SK-N-SH (cell line): ENCODE measurements around the gene UBN1. TPM values are rescaled to one million over a fixed set of nuclear protein-coding genes. Genes with fewer than 3 reads are reported as not detected.
"Not testable (repeated sequence)": the region's sequence is repeated elsewhere in the genome, so short reads cannot be mapped to it uniquely, and the experiment has no call there.

Experiments used
- CTCF ChIA-PET: fragments of 300-600, 350-600 bp; formaldehyde crosslinking; extraction: SDS; loops from one replicate; lab custom pipeline; 2021; lab: Yijun Ruan, JAX
- POLR2A ChIA-PET: fragments of 350-600 bp; sonication (Branson Sonifier 250); formaldehyde crosslinking; extraction: SDS; loops from one replicate; lab custom pipeline; 2020; ENCODE audit warnings: antibody characterized with exemption, inconsistent platforms; lab: Yijun Ruan, JAX
- DNase-seq: peaks from one replicate; pipeline ENCODE4 v3.0.0; 2012
- H2AFZ ChIP-seq: fragments of 200-600 bp; sonication (generic); 2 replicates; pipeline ENCODE4 v1.8.1; 2016; ENCODE audit warnings: antibody characterized with exemption, mild to moderate bottlenecking, low read depth
- H3F3A ChIP-seq: fragments of 200-600 bp; sonication (generic); replicated peaks from 2 replicates; pipeline ENCODE3; 2016; ENCODE audit warnings: antibody characterized with exemption, mild to moderate bottlenecking; ENCODE audit not compliant: insufficient read depth
- H3K27ac ChIP-seq, 2 experiments: fragments of 200-500 bp in 1 of 2; fragments of 200-600 bp in 1 of 2; sonication (Bioruptor generic) in 1 of 2; sonication (generic), shearing (Covaris generic) in 1 of 2; 2 replicates each; pipeline versions ENCODE4 v1.5.1 to v1.6.1; 2014 to 2016; ENCODE audit warnings: low read depth in 2 of 2, inconsistent platforms in 1 of 2, low read length in 1 of 2, mild to moderate bottlenecking in 1 of 2, mixed read lengths in 1 of 2
- H3K27me3 ChIP-seq: fragments of 200-600 bp; sonication (generic), shearing (Covaris generic); 2 replicates; pipeline ENCODE4 v1.6.1; 2016; ENCODE audit warnings: mixed run types; ENCODE audit not compliant: insufficient read depth
- H3K36me3 ChIP-seq, 2 experiments: fragments of 200-500 bp in 1 of 2; fragments of 200-600 bp in 1 of 2; sonication (Bioruptor generic) in 1 of 2; sonication (generic) in 1 of 2; replicated peaks in 1 of 2; 2 replicates each; pipeline versions ENCODE3 to v1.5.1; 2014 to 2016; ENCODE audit warnings: low read length in 1 of 2, mild to moderate bottlenecking in 1 of 2; ENCODE audit not compliant: insufficient read depth in 2 of 2, control insufficient read depth in 1 of 2
- H3K4me1 ChIP-seq, 2 experiments: fragments of 200-500 bp in 1 of 2; fragments of 200-600 bp in 1 of 2; sonication (Bioruptor generic) in 1 of 2; sonication (generic), shearing (Covaris generic) in 1 of 2; 2 replicates each; pipeline versions ENCODE4 v1.5.1 to v1.6.1; 2014 to 2016; ENCODE audit warnings: low read depth in 1 of 2, low read length in 1 of 2, mixed run types in 1 of 2; ENCODE audit not compliant: insufficient read depth in 2 of 2, control insufficient read depth in 1 of 2
- H3K4me2 ChIP-seq: fragments of 200-600 bp; sonication (generic), shearing (Covaris generic); 2 replicates; pipeline ENCODE4 v1.6.1; 2017; ENCODE audit warnings: mixed run types
- H3K4me3 ChIP-seq, 2 experiments: fragments of 200-500 bp in 1 of 2; fragments of 200-600 bp in 1 of 2; sonication (Bioruptor generic) in 1 of 2; sonication (generic), shearing (Covaris generic) in 1 of 2; 2 replicates each; pipeline versions ENCODE4 v1.5.1 to v1.8.1; 2014 to 2016; ENCODE audit warnings: low read depth in 2 of 2, inconsistent platforms in 1 of 2, low read length in 1 of 2, mild to moderate bottlenecking in 1 of 2, mixed read lengths in 1 of 2, moderate library complexity in 1 of 2
- H3K79me2 ChIP-seq: fragments of 200-600 bp; sonication (generic); 2 replicates; pipeline ENCODE4 v1.8.1; 2017; ENCODE audit warnings: mild to moderate bottlenecking; ENCODE audit not compliant: insufficient read depth
- H3K9ac ChIP-seq: fragments of 200-600 bp; sonication (generic); 2 replicates; pipeline ENCODE4 v1.6.1; 2017; ENCODE audit warnings: mixed run types
- H3K9me2 ChIP-seq: fragments of 200-600 bp; sonication (generic); 2 replicates; pipeline ENCODE4 v1.6.1; 2017; ENCODE audit warnings: mixed run types
- H3K9me3 ChIP-seq: fragments of 200-600 bp; sonication (generic); 2 replicates; pipeline ENCODE4 v1.6.1; 2017; ENCODE audit warnings: mixed run types, mild to moderate bottlenecking, moderate library complexity
- H4K20me1 ChIP-seq: fragments of 200-600 bp; sonication (generic); 2 replicates; pipeline ENCODE4 v1.6.1; 2017; ENCODE audit warnings: mild to moderate bottlenecking, mixed run types; ENCODE audit not compliant: insufficient read depth
- CHD2 ChIP-seq: fragments of 150-350 bp; IDR thresholded peaks from 2 replicates; pipeline ENCODE4 v1.6.1; 2018; ENCODE audit warnings: low read length; ENCODE audit not compliant: partially characterized antibody
- CTCF ChIP-seq: fragments of 200-600 bp; sonication (generic); IDR thresholded peaks from 2 replicates; pipeline ENCODE4 v1.6.1; 2017; ENCODE audit warnings: antibody characterized with exemption, mild to moderate bottlenecking, moderate library complexity
- ELF1 ChIP-seq: IDR thresholded peaks from 2 replicates; pipeline ENCODE4 v1.4.0; 2012
- FOSL2 ChIP-seq: IDR thresholded peaks from 2 replicates; pipeline ENCODE4 v1.4.0; 2012; ENCODE audit warnings: low read depth, mild to moderate bottlenecking, moderate library complexity, borderline replicate concordance
- FOXM1 ChIP-seq: IDR thresholded peaks from 2 replicates; pipeline ENCODE4 v1.4.0; 2012; ENCODE audit warnings: low read depth, mild to moderate bottlenecking
- GATA2 ChIP-seq: sonication (generic); formaldehyde crosslinking; IDR thresholded peaks from 2 replicates; pipeline ENCODE4 v1.5.0; 2020; ENCODE audit warnings: mild to moderate bottlenecking, missing genetic modification reagents
- POLR2AphosphoS5 ChIP-seq: IDR thresholded peaks from 2 replicates; pipeline ENCODE4 v1.6.1; 2012; ENCODE audit warnings: low read depth, low read length
- RFX5 ChIP-seq: IDR thresholded peaks from 2 replicates; pipeline ENCODE4 v1.6.1; 2012; ENCODE audit warnings: mild to moderate bottlenecking, improper control_type of control experiment, low read length
- RXRA ChIP-seq: IDR thresholded peaks from 2 replicates; pipeline ENCODE4 v1.4.0; 2012; ENCODE audit warnings: low read depth, mild to moderate bottlenecking, borderline replicate concordance
- TAF1 ChIP-seq: IDR thresholded peaks from 2 replicates; pipeline ENCODE4 v1.6.1; 2012; ENCODE audit warnings: low read depth, mild to moderate bottlenecking, low read length, moderate library complexity, borderline replicate concordance
- YY1 ChIP-seq: IDR thresholded peaks from 2 replicates; pipeline ENCODE4 v1.4.0; 2012; ENCODE audit warnings: low read depth, mild to moderate bottlenecking
- WGBS: methylation state at CpG from one replicate; pipeline ENCODE4 v1.1.6; 2017; ENCODE audit warnings: low lambda C conversion rate; 5-methylcytosine and 5-hydroxymethylcytosine counted together
- polyA plus RNA-seq, 3 experiments: library from polyadenylated mRNA; depleted of rRNA; stranded (reverse); fragments of >200 nt; gene quantifications; 2 replicates each; pipeline ENCODE4 v1.2.3, GENCODE V29; 2012
- TF ChIP-seq, protein P1 (sequence below): IDR thresholded peaks from 2 replicates; pipeline ENCODE4 v1.4.0; 2012; ENCODE audit warnings: low read depth

Gene UBN1
- polyA plus RNA-seq, 1 of the 3 experiments (the other 2 are of a cell fraction) = 10.9 TPM

- TF ChIP-seq CTCF (no peak), RFX5 (no peak)
- ChIA-PET CTCF (no interaction called here), POLR2A (no interaction called here)
- H3K9me2 ChIP-seq = no peaks in the 10 kb centered on the region
- no peak overlapping the region for H3K4me2 ChIP-seq
- H3K27ac ChIP-seq = no peak overlapping the region
- H4K20me1 ChIP-seq = no peaks in the 10 kb centered on the region
- no peaks in the 10 kb centered on the region for H3K79me2 ChIP-seq
- H3K9ac ChIP-seq = no peak overlapping the region
- H2AFZ ChIP-seq = no peak overlapping the region
- 81% methylated on average over 6 of the region's 6 CpGs for WGBS
- peaks cover 0 to 9% of the 10 kb centered on the region in 2 experiments; a peak in 1 of 4 replicates for H3K4me1 ChIP-seq
- no peaks in the 10 kb centered on the region for H3K27me3 ChIP-seq
- no peaks in the 10 kb centered on the region for H3F3A ChIP-seq
- no peaks in the 10 kb centered on the region for H3K36me3 ChIP-seq
- H3K9me3 ChIP-seq = 0 out of 2 replicates have a peak, but pooled peaks cover 6% of the 10 kb centered on the region
- no peak overlapping the region for H3K4me3 ChIP-seq
- DNase-seq = no peak
Measured at GRCh38 chr16:4928227-4928626, 80.9 kb downstream of the UBN1 start.

GRCh38 chr16:4929619-4930018, 82.3 kb downstream of the UBN1 start:
- not testable (repeated sequence) for H3K27ac ChIP-seq, H3K9ac ChIP-seq, H3F3A ChIP-seq, H2AFZ ChIP-seq, H4K20me1 ChIP-seq, H3K27me3 ChIP-seq, H3K36me3 ChIP-seq, DNase-seq, H3K79me2 ChIP-seq, H3K4me3 ChIP-seq, H3K4me2 ChIP-seq, H3K4me1 ChIP-seq, H3K9me2 ChIP-seq, H3K9me3 ChIP-seq
- ChIA-PET CTCF (interaction anchor here (1.8 kb wide), 1 partner anchor 26 kb away, joined by 7 read pairs; no protein-coding TSS in a partner anchor), POLR2A (interaction anchor here (0.7 kb wide), 1 partner anchor 56 kb away, joined by 3 read pairs; no protein-coding TSS in a partner anchor)
- 97% methylated on average over 4 of the region's 4 CpGs for WGBS

DNA sequence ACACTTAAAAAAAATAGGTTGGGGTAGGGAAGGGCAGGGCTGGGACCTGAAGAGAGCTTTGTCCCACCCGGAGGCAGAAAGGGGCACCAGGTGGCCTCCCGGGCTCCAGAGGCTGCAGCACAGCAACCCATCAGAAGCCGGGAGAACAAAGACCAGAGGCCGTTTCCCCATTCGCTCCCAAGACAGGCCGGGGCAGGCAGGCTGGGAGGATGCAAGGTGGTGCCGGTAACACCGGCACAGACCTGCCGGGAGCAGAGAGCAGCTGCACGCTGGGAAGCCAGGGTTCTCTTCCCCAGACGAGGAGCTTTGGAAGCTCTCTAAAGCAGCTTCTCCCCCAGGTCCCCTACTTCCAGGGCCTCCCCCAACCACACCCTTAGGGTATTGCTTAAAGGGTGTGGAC, 84.1 kb downstream of the UBN1 start:
- Histone ChIP-seq H3F3A (no peaks in the 10 kb centered on the region), H3K27ac (no peak overlapping the region), H3K4me1 (peaks cover 0 to under 1% of the 10 kb centered on the region in 2 experiments; a peak in 1 of 4 replicates), H3K9me2 (no peaks in the 10 kb centered on the region), H3K27me3 (no peaks in the 10 kb centered on the region), H4K20me1 (no peaks in the 10 kb centered on the region), H2AFZ (no peak overlapping the region), H3K36me3 (no peaks in the 10 kb centered on the region), H3K9ac (no peak overlapping the region), H3K4me3 (no peak overlapping the region), H3K79me2 (no peaks in the 10 kb centered on the region), H3K4me2 (no peak overlapping the region), H3K9me3 (0 out of 2 replicates have a peak, but pooled peaks cover 6% of the 10 kb centered on the region)
- ChIA-PET POLR2A (no interaction called here), CTCF (interaction anchor here (1.4 to 2.9 kb wide), 2 partner anchors 25 to 48 kb away, joined by 3 to 14 read pairs; no protein-coding TSS in a partner anchor)
- no peak for DNase-seq
- WGBS = 85% methylated on average over 5 of the region's 11 CpGs
- no peak for TF ChIP-seq RXRA
- no peak for TF ChIP-seq TAF1
- TF ChIP-seq, protein P1, sequence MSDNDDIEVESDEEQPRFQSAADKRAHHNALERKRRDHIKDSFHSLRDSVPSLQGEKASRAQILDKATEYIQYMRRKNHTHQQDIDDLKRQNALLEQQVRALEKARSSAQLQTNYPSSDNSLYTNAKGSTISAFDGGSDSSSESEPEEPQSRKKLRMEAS = no peak
- TF ChIP-seq FOXM1 = no peak
- no peak for TF ChIP-seq YY1
- TF ChIP-seq ELF1 = no peak
- no peak for TF ChIP-seq FOSL2
- no peak for TF ChIP-seq CHD2
- TF ChIP-seq GATA2 (CRISPR knock-in tag) = no peak
- TF ChIP-seq POLR2AphosphoS5 = no peak

Other genes with a start within 250 kb of the UBN1 start
- gene UBALD1, start 232.6 kb upstream of the UBN1 start, polyA plus RNA-seq (2012; rRNA removed) = 13.0 and 16.7 TPM in 2 replicates
- 5.5 and 13.3 TPM in 2 replicates for gene MGRN1, start 222.7 kb upstream of the UBN1 start, polyA plus RNA-seq (2012; rRNA removed)
- 45.8 and 45.9 TPM in 2 replicates for gene NUDT16L1, start 153.9 kb upstream of the UBN1 start, polyA plus RNA-seq (2012; rRNA removed)
- 42.2 and 43.9 TPM in 2 replicates for gene ANKS3, start 113.2 kb upstream of the UBN1 start, polyA plus RNA-seq (2012; rRNA removed)
- gene DNAAF8, start 112.9 kb upstream of the UBN1 start, polyA plus RNA-seq (2012; rRNA removed) = 2.4 and 3.1 TPM in 2 replicates
- gene ZNF500, start 80.3 kb upstream of the UBN1 start, polyA plus RNA-seq (2012; rRNA removed) = 6.3 and 8.2 TPM in 2 replicates
- 0.07 TPM in 1 of 2 replicates, not detected in the other for gene SEPTIN12, start 59.1 kb upstream of the UBN1 start, polyA plus RNA-seq (2012; rRNA removed)
- not detected in 2 replicates for gene SMIM22, start 52.1 kb upstream of the UBN1 start, polyA plus RNA-seq (2012; rRNA removed)
- gene ROGDI, start 44.8 kb upstream of the UBN1 start, polyA plus RNA-seq (2012; rRNA removed) = 33.6 and 48.4 TPM in 2 replicates
- 40.1 and 45.2 TPM in 2 replicates for gene GLYR1, start 193 bp upstream of the UBN1 start, polyA plus RNA-seq (2012; rRNA removed)
- gene PPL, start 89.7 kb downstream of the UBN1 start, polyA plus RNA-seq (2012; rRNA removed) = 16.8 and 24.6 TPM in 2 replicates
- 0.03 and 0.08 TPM in 2 replicates for gene SEC14L5, start 110.8 kb downstream of the UBN1 start, polyA plus RNA-seq (2012; rRNA removed)
- 15.5 and 16.5 TPM in 2 replicates for gene NAGPA, start 186.5 kb downstream of the UBN1 start, polyA plus RNA-seq (2012; rRNA removed)
- 0.18 TPM in 1 of 2 replicates, not detected in the other for gene C16orf89, start 218.5 kb downstream of the UBN1 start, polyA plus RNA-seq (2012; rRNA removed)
- gene ALG1, start 224.4 kb downstream of the UBN1 start, polyA plus RNA-seq (2012; rRNA removed) = 27.0 and 32.2 TPM in 2 replicates